ENCODE measurements around the gene PEDS1. TPM values are rescaled to one million over a fixed set of nuclear protein-coding genes. Genes with fewer than 3 reads are reported as not detected.
A peak's percentile ranks its signal among the peaks of the same experiment; 100 is the strongest.

PEDS1 gene
- total and polyA plus RNA-seq, 2 of the 13 experiments (the other 11 are each of a cell fraction or from before 2014, with no cell fraction given), result 30.5 to 93.9 TPM

DNA sequence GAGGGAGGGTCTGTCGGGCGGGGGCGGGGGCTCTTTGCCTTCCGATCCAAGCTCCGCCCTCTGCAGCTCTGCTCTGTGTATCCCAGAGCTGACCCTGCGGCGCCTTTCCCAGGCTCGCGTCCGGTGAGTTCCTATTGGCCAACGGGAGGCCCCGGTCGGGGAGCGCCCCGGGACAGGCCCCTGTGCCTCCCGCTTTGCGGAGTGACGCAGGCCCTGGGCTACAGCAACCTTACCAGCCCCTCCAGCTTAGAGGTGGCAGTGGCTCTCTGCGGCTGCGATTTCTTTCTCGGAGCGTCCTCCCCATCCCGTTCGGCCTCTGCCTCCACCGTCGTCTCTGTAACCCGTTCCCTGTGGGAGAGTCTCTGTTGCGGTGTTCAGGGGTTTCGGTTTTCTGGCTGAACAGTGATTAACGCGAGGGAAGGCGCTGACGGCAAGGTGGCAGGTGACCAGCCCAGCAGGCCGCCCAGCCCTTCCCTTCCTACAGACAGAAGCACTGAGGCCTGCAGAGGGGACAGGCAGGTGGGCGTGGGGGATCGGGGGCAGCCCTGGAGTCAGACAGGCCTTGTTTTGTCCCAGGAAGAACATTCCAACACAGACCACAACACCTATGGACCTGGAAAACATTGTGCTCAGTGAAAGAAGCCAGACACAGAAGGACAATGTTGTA, 19.0 kb upstream of the PEDS1 start (continued):
- TF ChIP-seq ZNF136 (CRISPR knock-in tag; IDR thresholded peaks at IDR 0.05; ENCODE audit: low read depth) (peak; percentile 99), RBM22 (optimal IDR thresholded peaks at IDR 0.05; ENCODE audit: low read length) (no peak), KMT2B (CRISPR knock-in tag; IDR thresholded peaks at IDR 0.05) (peak; percentile 92), HOXA7 (CRISPR knock-in tag; IDR thresholded peaks at IDR 0.05) (no peak), ZMAT3 (CRISPR knock-in tag; conservative IDR thresholded peaks at IDR 0.05) (peak; percentile 73; the same call in 1 of the 2 replicates), ZNF547 (CRISPR knock-in tag; IDR thresholded peaks at IDR 0.05) (peak; percentile 97), MTA1 (CRISPR knock-in tag; IDR thresholded peaks at IDR 0.05; ENCODE audit: borderline replicate concordance) (peak; percentile 94), MBD4 (IDR thresholded peaks at IDR 0.05; ENCODE audit: borderline replicate concordance, low read length) (no peak), CEBPG (CRISPR knock-in tag; IDR thresholded peaks at IDR 0.05) (peak; percentile 64), RBAK (CRISPR knock-in tag; IDR thresholded peaks at IDR 0.05) (no peak; the same call in 1 of the 2 replicates), ZMYM4 (CRISPR knock-in tag; IDR thresholded peaks at IDR 0.05) (peak; percentile 72), ZSCAN30 (CRISPR knock-in tag; IDR thresholded peaks at IDR 0.05) (no peak), ATF7 (IDR thresholded peaks at IDR 0.05) (no peak), ATF7 (CRISPR knock-in tag; IDR thresholded peaks at IDR 0.05) (peak; percentile 87; the same call in 1 of the 2 replicates), REL (CRISPR knock-in tag; conservative IDR thresholded peaks at IDR 0.05) (peak; percentile 14; the same call in 1 of the 2 replicates), AGO2 (optimal IDR thresholded peaks at IDR 0.05; ENCODE audit: low read depth, low read length) (peak; percentile 38), BCL6 (CRISPR knock-in tag; IDR thresholded peaks at IDR 0.05) (peak; percentile 55), ATF1 (CRISPR knock-in tag; IDR thresholded peaks at IDR 0.05) (no peak), SNRNP70 (IDR thresholded peaks at IDR 0.05; ENCODE audit: low read depth, low read length) (no peak)
- TF ChIP-seq, protein P1, sequence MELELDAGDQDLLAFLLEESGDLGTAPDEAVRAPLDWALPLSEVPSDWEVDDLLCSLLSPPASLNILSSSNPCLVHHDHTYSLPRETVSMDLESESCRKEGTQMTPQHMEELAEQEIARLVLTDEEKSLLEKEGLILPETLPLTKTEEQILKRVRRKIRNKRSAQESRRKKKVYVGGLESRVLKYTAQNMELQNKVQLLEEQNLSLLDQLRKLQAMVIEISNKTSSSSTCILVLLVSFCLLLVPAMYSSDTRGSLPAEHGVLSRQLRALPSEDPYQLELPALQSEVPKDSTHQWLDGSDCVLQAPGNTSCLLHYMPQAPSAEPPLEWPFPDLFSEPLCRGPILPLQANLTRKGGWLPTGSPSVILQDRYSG (CRISPR knock-in tag; IDR thresholded peaks at IDR 0.05), result no peak; the same call in 1 of the 2 replicates
- TF ChIP-seq, protein P2, sequence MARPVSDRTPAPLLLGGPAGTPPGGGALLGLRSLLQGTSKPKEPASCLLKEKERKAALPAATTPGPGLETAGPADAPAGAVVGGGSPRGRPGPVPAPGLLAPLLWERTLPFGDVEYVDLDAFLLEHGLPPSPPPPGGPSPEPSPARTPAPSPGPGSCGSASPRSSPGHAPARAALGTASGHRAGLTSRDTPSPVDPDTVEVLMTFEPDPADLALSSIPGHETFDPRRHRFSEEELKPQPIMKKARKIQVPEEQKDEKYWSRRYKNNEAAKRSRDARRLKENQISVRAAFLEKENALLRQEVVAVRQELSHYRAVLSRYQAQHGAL (CRISPR knock-in tag; IDR thresholded peaks at IDR 0.05; ENCODE audit: not compliant biosample characterization), result peak; percentile 78
- TF ChIP-seq, protein P3, sequence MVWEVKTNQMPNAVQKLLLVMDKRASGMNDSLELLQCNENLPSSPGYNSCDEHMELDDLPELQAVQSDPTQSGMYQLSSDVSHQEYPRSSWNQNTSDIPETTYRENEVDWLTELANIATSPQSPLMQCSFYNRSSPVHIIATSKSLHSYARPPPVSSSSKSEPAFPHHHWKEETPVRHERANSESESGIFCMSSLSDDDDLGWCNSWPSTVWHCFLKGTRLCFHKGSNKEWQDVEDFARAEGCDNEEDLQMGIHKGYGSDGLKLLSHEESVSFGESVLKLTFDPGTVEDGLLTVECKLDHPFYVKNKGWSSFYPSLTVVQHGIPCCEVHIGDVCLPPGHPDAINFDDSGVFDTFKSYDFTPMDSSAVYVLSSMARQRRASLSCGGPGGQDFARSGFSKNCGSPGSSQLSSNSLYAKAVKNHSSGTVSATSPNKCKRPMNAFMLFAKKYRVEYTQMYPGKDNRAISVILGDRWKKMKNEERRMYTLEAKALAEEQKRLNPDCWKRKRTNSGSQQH (CRISPR knock-in tag; IDR thresholded peaks at IDR 0.05; ENCODE audit: low read depth), result peak; percentile 64
- TF ChIP-seq, protein P4, sequence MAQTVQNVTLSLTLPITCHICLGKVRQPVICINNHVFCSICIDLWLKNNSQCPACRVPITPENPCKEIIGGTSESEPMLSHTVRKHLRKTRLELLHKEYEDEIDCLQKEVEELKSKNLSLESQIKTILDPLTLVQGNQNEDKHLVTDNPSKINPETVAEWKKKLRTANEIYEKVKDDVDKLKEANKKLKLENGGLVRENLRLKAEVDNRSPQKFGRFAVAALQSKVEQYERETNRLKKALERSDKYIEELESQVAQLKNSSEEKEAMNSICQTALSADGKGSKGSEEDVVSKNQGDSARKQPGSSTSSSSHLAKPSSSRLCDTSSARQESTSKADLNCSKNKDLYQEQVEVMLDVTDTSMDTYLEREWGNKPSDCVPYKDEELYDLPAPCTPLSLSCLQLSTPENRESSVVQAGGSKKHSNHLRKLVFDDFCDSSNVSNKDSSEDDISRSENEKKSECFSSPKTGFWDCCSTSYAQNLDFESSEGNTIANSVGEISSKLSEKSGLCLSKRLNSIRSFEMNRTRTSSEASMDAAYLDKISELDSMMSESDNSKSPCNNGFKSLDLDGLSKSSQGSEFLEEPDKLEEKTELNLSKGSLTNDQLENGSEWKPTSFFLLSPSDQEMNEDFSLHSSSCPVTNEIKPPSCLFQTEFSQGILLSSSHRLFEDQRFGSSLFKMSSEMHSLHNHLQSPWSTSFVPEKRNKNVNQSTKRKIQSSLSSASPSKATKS (CRISPR knock-in tag; IDR thresholded peaks at IDR 0.05), result no peak; the same call in 1 of the 2 replicates
- TF ChIP-seq, protein P5, sequence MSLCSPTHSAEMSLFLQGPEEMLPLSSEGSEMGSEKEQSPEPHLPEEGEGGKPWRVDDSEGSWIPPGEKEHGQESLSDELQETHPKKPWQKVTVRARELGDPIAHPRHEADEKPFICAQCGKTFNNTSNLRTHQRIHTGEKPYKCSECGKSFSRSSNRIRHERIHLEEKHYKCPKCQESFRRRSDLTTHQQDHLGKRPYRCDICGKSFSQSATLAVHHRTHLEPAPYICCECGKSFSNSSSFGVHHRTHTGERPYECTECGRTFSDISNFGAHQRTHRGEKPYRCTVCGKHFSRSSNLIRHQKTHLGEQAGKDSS (CRISPR knock-in tag; IDR thresholded peaks at IDR 0.05; ENCODE audit: borderline replicate concordance, low read depth), result peak; percentile 98

All from HepG2 (cell line).